Smooth muscle cell (in vitro differentiated cells): ENCODE measurements around the gene OR6Y1. TPM values are rescaled to one million over a fixed set of nuclear protein-coding genes. Genes with fewer than 3 reads are reported as not detected.

ENCODE experiments used
- DNase-seq: peaks from one replicate; lab custom pipeline; 2025; ENCODE audit not compliant: unreplicated experiment; lab: John Stamatoyannopoulos, UW
- H2AFZ ChIP-seq: fragments of 200-600 bp; sonication (generic); 2 replicates; pipeline ENCODE4 v1.6.0; 2016; ENCODE audit warnings: antibody characterized with exemption, low read depth, mild to moderate bottlenecking
- H3F3A ChIP-seq: fragments of 200-600 bp; sonication (generic); 2 replicates; pipeline ENCODE4 v1.6.0; 2017; ENCODE audit warnings: antibody characterized with exemption, low read depth
- H3K27ac ChIP-seq: fragments of 200-600 bp; sonication (generic); 2 replicates; pipeline ENCODE4 v1.5.1; 2016; ENCODE audit warnings: low read depth, mild to moderate bottlenecking
- H3K27me3 ChIP-seq: fragments of 200-600 bp; sonication (generic); 2 replicates; pipeline ENCODE4 v1.6.1; 2016; ENCODE audit warnings: low read depth, mild to moderate bottlenecking
- H3K36me3 ChIP-seq: fragments of 200-600 bp; sonication (generic); 2 replicates; pipeline ENCODE4 v1.5.1; 2016; ENCODE audit warnings: low read depth
- H3K4me1 ChIP-seq: fragments of 200-600 bp; sonication (generic); 2 replicates; pipeline ENCODE4 v1.5.1; 2016; ENCODE audit warnings: low read depth
- H3K4me2 ChIP-seq: fragments of 200-600 bp; sonication (generic); 2 replicates; pipeline ENCODE4 v1.6.0; 2016; ENCODE audit warnings: mild to moderate bottlenecking
- H3K4me3 ChIP-seq: fragments of 200-600 bp; sonication (generic); 2 replicates; pipeline ENCODE4 v1.5.1; 2016; ENCODE audit warnings: mild to moderate bottlenecking
- H3K79me2 ChIP-seq: fragments of 200-600 bp; sonication (generic); 2 replicates; pipeline ENCODE4 v1.6.0; 2016; ENCODE audit warnings: low read depth, mild to moderate bottlenecking
- H3K9ac ChIP-seq: fragments of 200-600 bp; sonication (generic); 2 replicates; pipeline ENCODE4 v1.6.0; 2016; ENCODE audit warnings: low read depth
- H3K9me3 ChIP-seq: fragments of 200-600 bp; sonication (generic); replicated peaks from 2 replicates; pipeline ENCODE4 v1.5.1; 2016; ENCODE audit warnings: low read depth
- H4K20me1 ChIP-seq: fragments of 200-600 bp; sonication (generic); 2 replicates; pipeline ENCODE4 v1.6.0; 2016; ENCODE audit warnings: low read depth
- CTCF ChIP-seq: fragments of 200-600 bp; sonication (generic); IDR thresholded peaks from 2 replicates; pipeline ENCODE4 v1.5.1; 2017; ENCODE audit warnings: borderline replicate concordance, mild to moderate bottlenecking, antibody characterized with exemption; ENCODE audit not compliant: insufficient read depth, poor library complexity, severe bottlenecking
- WGBS: methylation state at CpG from one replicate; pipeline ENCODE4 v1.1.7; 2016; ENCODE audit warnings: low lambda C conversion rate; 5-methylcytosine and 5-hydroxymethylcytosine counted together
- polyA plus RNA-seq: library from polyadenylated mRNA; unstranded; fragments of >200 nt; fragmentation: Nextera tagmentation; extraction: Ambion mirVana; gene quantifications from 2 replicates; pipeline ENCODE4 v1.2.1, GENCODE V29; 2016
- total RNA-seq: library from RNA; depleted of rRNA; stranded (reverse); fragments of >200 nt; gene quantifications from 2 replicates; pipeline ENCODE4 v1.2.3, GENCODE V29; 2014

OR6Y1 gene
- total and polyA plus RNA-seq, 2 experiments from 2014 or later, result not detected

GRCh38 chr1:158527190-158527815, 26.9 kb downstream of the OR6Y1 start:
- TF ChIP-seq CTCF, result no peak
- WGBS, result 75% methylated on average over 2 of the region's 2 CpGs
- Histone ChIP-seq H3K9me3 (no peaks in the 10 kb centered on the region), H3K4me1 (no peaks in the 10 kb centered on the region), H3K79me2 (no peaks in the 10 kb centered on the region), H3K36me3 (no peaks in the 10 kb centered on the region), H3K27ac (no peak overlapping the region), H2AFZ (no peak overlapping the region), H3K4me3 (no peak overlapping the region), H3K4me2 (no peak overlapping the region), H3F3A (no peaks in the 10 kb centered on the region), H4K20me1 (no peaks in the 10 kb centered on the region), H3K27me3 (no peaks in the 10 kb centered on the region), H3K9ac (no peak overlapping the region)
- no peak for DNase-seq

GRCh38 chr1:158521666-158522058, 32.5 kb downstream of the OR6Y1 start:
- WGBS, result 84% methylated on average over 2 of the region's 2 CpGs
- Histone ChIP-seq H2AFZ (no peak overlapping the region), H3K36me3 (no peaks in the 10 kb centered on the region), H3K27me3 (no peaks in the 10 kb centered on the region), H3K27ac (no peak overlapping the region), H4K20me1 (no peaks in the 10 kb centered on the region), H3K79me2 (no peaks in the 10 kb centered on the region), H3K4me2 (no peak overlapping the region), H3K4me1 (no peaks in the 10 kb centered on the region), H3K9ac (no peak overlapping the region), H3K4me3 (no peak overlapping the region), H3K9me3 (no peaks in the 10 kb centered on the region), H3F3A (no peaks in the 10 kb centered on the region)
- TF ChIP-seq CTCF, result no peak
- no peak for DNase-seq

- no peak overlapping the region for H3K9ac ChIP-seq
- no peaks in the 10 kb centered on the region for H3K27me3 ChIP-seq
- no peaks in the 10 kb centered on the region for H3K36me3 ChIP-seq
- no peak overlapping the region for H3K4me2 ChIP-seq
- H3K27ac ChIP-seq, result no peak overlapping the region
- H3K4me1 ChIP-seq, result no peaks in the 10 kb centered on the region
- no peak overlapping the region for H3K4me3 ChIP-seq
- no peak for TF ChIP-seq CTCF
- no peaks in the 10 kb centered on the region for H3K79me2 ChIP-seq
- DNase-seq, result no peak
- no peaks in the 10 kb centered on the region for H4K20me1 ChIP-seq
- WGBS, result 94% methylated on average over 3 of the region's 3 CpGs
- no peaks in the 10 kb centered on the region for H3K9me3 ChIP-seq
- no peak overlapping the region for H2AFZ ChIP-seq
- H3F3A ChIP-seq, result no peaks in the 10 kb centered on the region
Measured at GRCh38 chr1:158520955-158521665, 33.1 kb downstream of the OR6Y1 start.

DNA sequence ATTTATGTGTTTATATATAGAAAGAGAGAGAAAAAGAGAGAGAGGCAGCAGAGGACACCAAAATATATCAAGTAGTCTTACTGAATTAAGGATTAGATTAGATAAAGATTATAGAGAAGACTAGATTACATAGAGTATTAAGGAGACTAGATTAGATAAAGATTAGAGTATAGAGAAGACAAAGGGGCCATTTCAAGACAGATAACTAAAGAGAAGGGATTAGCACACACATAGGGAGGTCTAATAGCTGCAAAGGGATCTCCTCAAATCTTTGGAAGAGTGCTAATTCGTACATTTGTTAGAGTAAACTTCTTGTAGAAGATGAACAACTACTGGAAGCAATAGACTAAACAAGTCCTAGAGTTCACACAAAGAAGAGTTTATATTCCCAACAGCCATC, 34.2 kb downstream of the OR6Y1 start:
- no peak for TF ChIP-seq CTCF
- no peak overlapping the region for H3K4me3 ChIP-seq
- no peaks in the 10 kb centered on the region for H3K27me3 ChIP-seq
- no peak overlapping the region for H3K27ac ChIP-seq
- no peaks in the 10 kb centered on the region for H3F3A ChIP-seq
- no peaks in the 10 kb centered on the region for H3K79me2 ChIP-seq
- H3K4me2 ChIP-seq, result no peak overlapping the region
- no peak overlapping the region for H2AFZ ChIP-seq
- no peak overlapping the region for H3K9ac ChIP-seq
- H3K4me1 ChIP-seq, result no peaks in the 10 kb centered on the region
- 86% methylated on average over 1 of the region's 1 CpG for WGBS
- no peak for DNase-seq
- H4K20me1 ChIP-seq, result no peaks in the 10 kb centered on the region
- H3K36me3 ChIP-seq, result no peaks in the 10 kb centered on the region
- H3K9me3 ChIP-seq, result no peaks in the 10 kb centered on the region
